ENCODE measurements around the gene NFIB. TPM values are rescaled to one million over a fixed set of nuclear protein-coding genes. Genes with fewer than 3 reads are reported as not detected.

NFIB gene
- total and polyA plus RNA-seq, 5 donors, result 22.5 to 143 (median 134) TPM

- intact Hi-C loops (cut with DNase I), result no loop called here
- no peaks in the 10 kb centered on the region for H3K9me3 ChIP-seq (ENCODE audit: control insufficient read depth, low read length)
- H3K4me3 ChIP-seq (ENCODE audit: low read length), result no peak overlapping the region
- DNase-seq (no peak), ATAC-seq (no peak)
- H3K4me1 ChIP-seq (ENCODE audit: control insufficient read depth, insufficient read depth, low read length), result peaks cover 2% of the 10 kb centered on the region
- no peaks in the 10 kb centered on the region for H3K27me3 ChIP-seq (ENCODE audit: control insufficient read depth, insufficient read depth)
- H3K27ac ChIP-seq (ENCODE audit: low read length), result no peak overlapping the region
- WGBS, result 91% methylated on average over 1 of the region's 1 CpG
Observed at GRCh38 chr9:14085810-14086209, 228.1 kb downstream of the NFIB start.

GRCh38 chr9:14084867-14085266 lies 229.1 kb downstream of the NFIB start:
- no peak for ATAC-seq
- Histone ChIP-seq H3K4me1 (ENCODE audit: control insufficient read depth, insufficient read depth, low read length) (peaks cover 2% of the 10 kb centered on the region), H3K4me3 (ENCODE audit: low read length) (no peak overlapping the region), H3K9me3 (ENCODE audit: control insufficient read depth, low read length) (no peaks in the 10 kb centered on the region), H3K27ac (ENCODE audit: low read length) (no peak overlapping the region), H3K27me3 (ENCODE audit: control insufficient read depth, insufficient read depth) (no peaks in the 10 kb centered on the region)
- DNase-seq, result no peak
- intact Hi-C loops (cut with DNase I), result loop anchor here in 1 of 4 donors (5.0 kb wide), 1 partner anchor 48 kb away; no protein-coding TSS in a partner anchor
- 84% methylated on average over 3 of the region's 3 CpGs for WGBS

GRCh38 chr9:14083366-14083765 lies 230.6 kb downstream of the NFIB start:
- H3K27me3 ChIP-seq (ENCODE audit: control insufficient read depth, insufficient read depth), result no peaks in the 10 kb centered on the region
- ATAC-seq, result no peak
- intact Hi-C loops (cut with DNase I), result loop anchor here in 1 of 4 donors (5.0 kb wide), 1 partner anchor 46 kb away; no protein-coding TSS in a partner anchor
- no peaks in the 10 kb centered on the region for H3K9me3 ChIP-seq (ENCODE audit: control insufficient read depth, low read length)
- no peak overlapping the region for H3K27ac ChIP-seq (ENCODE audit: low read length)
- H3K4me1 ChIP-seq (ENCODE audit: control insufficient read depth, insufficient read depth, low read length), result peaks cover 2% of the 10 kb centered on the region
- H3K4me3 ChIP-seq (ENCODE audit: low read length), result no peak overlapping the region
- WGBS, result 92% methylated on average over 1 of the region's 1 CpG
- no peak for DNase-seq

GRCh38 chr9:14082732-14083131 lies 231.2 kb downstream of the NFIB start:
- Histone ChIP-seq H3K4me3 (ENCODE audit: low read length) (no peak overlapping the region), H3K27ac (ENCODE audit: low read length) (no peak overlapping the region), H3K27me3 (ENCODE audit: control insufficient read depth, insufficient read depth) (no peaks in the 10 kb centered on the region), H3K9me3 (ENCODE audit: control insufficient read depth, low read length) (no peaks in the 10 kb centered on the region), H3K4me1 (ENCODE audit: control insufficient read depth, insufficient read depth, low read length) (peaks cover 2% of the 10 kb centered on the region)
- DNase-seq, result no peak
- ATAC-seq, result no peak
- 79% methylated on average over 3 of the region's 3 CpGs for WGBS
- intact Hi-C loops (cut with DNase I), result loop anchor here in 1 of 4 donors (5.0 kb wide), 1 partner anchor 45 kb away; no protein-coding TSS in a partner anchor

GRCh38 chr9:14081745-14082144 lies 232.2 kb downstream of the NFIB start:
- intact Hi-C loops (cut with DNase I), result loop anchor here in 1 of 4 donors (5.0 kb wide), 1 partner anchor 44 kb away; no protein-coding TSS in a partner anchor
- Histone ChIP-seq H3K4me3 (ENCODE audit: low read length) (no peak overlapping the region), H3K27me3 (ENCODE audit: control insufficient read depth, insufficient read depth) (no peaks in the 10 kb centered on the region), H3K27ac (ENCODE audit: low read length) (no peak overlapping the region), H3K9me3 (ENCODE audit: control insufficient read depth, low read length) (no peaks in the 10 kb centered on the region), H3K4me1 (ENCODE audit: control insufficient read depth, insufficient read depth, low read length) (peaks cover 2% of the 10 kb centered on the region)
- ATAC-seq (no peak), DNase-seq (no peak)
- 90% methylated on average over 4 of the region's 4 CpGs for WGBS

GRCh38 chr9:14080959-14081542 lies 232.9 kb downstream of the NFIB start:
- no peaks in the 10 kb centered on the region for H3K9me3 ChIP-seq (ENCODE audit: control insufficient read depth, low read length)
- 66% methylated on average over 6 of the region's 6 CpGs for WGBS
- intact Hi-C loops (cut with DNase I), result loop anchor here in 1 of 4 donors (5.0 kb wide), 1 partner anchor 44 kb away; no protein-coding TSS in a partner anchor
- ATAC-seq, result no peak
- no peak for DNase-seq
- no peak overlapping the region for H3K4me3 ChIP-seq (ENCODE audit: low read length)
- peaks cover 2% of the 10 kb centered on the region for H3K4me1 ChIP-seq (ENCODE audit: control insufficient read depth, insufficient read depth, low read length)
- H3K27ac ChIP-seq (ENCODE audit: low read length), result no peak overlapping the region
- H3K27me3 ChIP-seq (ENCODE audit: control insufficient read depth, insufficient read depth), result no peaks in the 10 kb centered on the region

GRCh38 chr9:14079440-14079839 lies 234.5 kb downstream of the NFIB start:
- ATAC-seq (no peak), DNase-seq (no peak)
- no peaks in the 10 kb centered on the region for H3K9me3 ChIP-seq (ENCODE audit: control insufficient read depth, low read length)
- peaks cover 1% of the 10 kb centered on the region for H3K4me1 ChIP-seq (ENCODE audit: control insufficient read depth, insufficient read depth, low read length)
- H3K27ac ChIP-seq (ENCODE audit: low read length), result no peak overlapping the region
- 42% methylated on average over 4 of the region's 4 CpGs for WGBS
- intact Hi-C loops (cut with DNase I), result no loop called here
- no peaks in the 10 kb centered on the region for H3K27me3 ChIP-seq (ENCODE audit: control insufficient read depth, insufficient read depth)
- H3K4me3 ChIP-seq (ENCODE audit: low read length), result no peak overlapping the region

GRCh38 chr9:14077672-14078071 lies 236.3 kb downstream of the NFIB start:
- H3K27ac ChIP-seq (ENCODE audit: low read length), result no peak overlapping the region
- H3K27me3 ChIP-seq (ENCODE audit: control insufficient read depth, insufficient read depth), result no peaks in the 10 kb centered on the region
- intact Hi-C loops (cut with DNase I), result no loop called here
- no peak for ATAC-seq
- no peak overlapping the region for H3K4me3 ChIP-seq (ENCODE audit: low read length)
- DNase-seq, result no peak
- H3K9me3 ChIP-seq (ENCODE audit: control insufficient read depth, low read length), result no peaks in the 10 kb centered on the region
- no peaks in the 10 kb centered on the region for H3K4me1 ChIP-seq (ENCODE audit: control insufficient read depth, insufficient read depth, low read length)
- 67% methylated on average over 4 of the region's 4 CpGs for WGBS

GRCh38 chr9:14075218-14075617 lies 238.7 kb downstream of the NFIB start:
- no peak overlapping the region for H3K4me3 ChIP-seq (ENCODE audit: low read length)
- 96% methylated on average over 4 of the region's 4 CpGs for WGBS
- no peak overlapping the region for H3K27ac ChIP-seq (ENCODE audit: low read length)
- no peaks in the 10 kb centered on the region for H3K27me3 ChIP-seq (ENCODE audit: control insufficient read depth, insufficient read depth)
- no peaks in the 10 kb centered on the region for H3K4me1 ChIP-seq (ENCODE audit: control insufficient read depth, insufficient read depth, low read length)
- no peak for ATAC-seq
- DNase-seq, result no peak
- intact Hi-C loops (cut with DNase I), result no loop called here
- no peaks in the 10 kb centered on the region for H3K9me3 ChIP-seq (ENCODE audit: control insufficient read depth, low read length)

GRCh38 chr9:14072850-14073249 lies 241.1 kb downstream of the NFIB start:
- Histone ChIP-seq H3K27ac (ENCODE audit: low read length) (no peak overlapping the region), H3K27me3 (ENCODE audit: control insufficient read depth, insufficient read depth) (no peaks in the 10 kb centered on the region), H3K9me3 (ENCODE audit: control insufficient read depth, low read length) (no peaks in the 10 kb centered on the region), H3K4me3 (ENCODE audit: low read length) (no peak overlapping the region), H3K4me1 (ENCODE audit: control insufficient read depth, insufficient read depth, low read length) (no peaks in the 10 kb centered on the region)
- DNase-seq (no peak), ATAC-seq (no peak)
- intact Hi-C loops (cut with DNase I), result no loop called here
- WGBS, result 59% methylated on average over 5 of the region's 5 CpGs

- Histone ChIP-seq H3K4me3 (ENCODE audit: low read length) (no peak overlapping the region), H3K27ac (ENCODE audit: low read length) (no peak overlapping the region), H3K4me1 (ENCODE audit: control insufficient read depth, insufficient read depth, low read length) (no peaks in the 10 kb centered on the region), H3K27me3 (ENCODE audit: control insufficient read depth, insufficient read depth) (no peaks in the 10 kb centered on the region), H3K9me3 (ENCODE audit: control insufficient read depth, low read length) (no peaks in the 10 kb centered on the region)
- intact Hi-C loops (cut with DNase I), result no loop called here
- 92% methylated on average over 5 of the region's 5 CpGs for WGBS
- DNase-seq, result no peak
- ATAC-seq, result no peak
Observed at GRCh38 chr9:14071484-14071883, 242.5 kb downstream of the NFIB start.

GRCh38 chr9:14068690-14069089 lies 245.3 kb downstream of the NFIB start:
- Histone ChIP-seq H3K4me3 (ENCODE audit: low read length) (no peak overlapping the region), H3K4me1 (ENCODE audit: control insufficient read depth, insufficient read depth, low read length) (no peaks in the 10 kb centered on the region), H3K27me3 (ENCODE audit: control insufficient read depth, insufficient read depth) (no peaks in the 10 kb centered on the region), H3K9me3 (ENCODE audit: control insufficient read depth, low read length) (no peaks in the 10 kb centered on the region), H3K27ac (ENCODE audit: low read length) (no peak overlapping the region)
- intact Hi-C loops (cut with DNase I), result no loop called here
- DNase-seq (no peak), ATAC-seq (no peak)
- WGBS, result 98% methylated on average over 4 of the region's 4 CpGs
